Mesendoderm (in vitro differentiated cells): ENCODE data around the gene CDCA5.

Source experiments
- DNase-seq: peaks from one replicate; pipeline ENCODE4 v3.0.0; 2013
- H2AK5ac ChIP-seq: 2 replicates; pipeline ENCODE4 v1.6.1; 2013; ENCODE audit warnings: low read length, inconsistent platforms
- H2BK120ac ChIP-seq: 2 replicates; pipeline ENCODE4 v1.6.1; 2013; ENCODE audit warnings: low read depth, mild to moderate bottlenecking, low read length, moderate library complexity, mixed read lengths
- H2BK15ac ChIP-seq: replicated peaks from 2 replicates; pipeline ENCODE4 v1.6.1; 2013; ENCODE audit warnings: low read depth, mild to moderate bottlenecking, moderate library complexity
- H2BK5ac ChIP-seq: 2 replicates; pipeline ENCODE4 v1.6.1; 2013; ENCODE audit warnings: low read length, inconsistent platforms
- H3K18ac ChIP-seq: 2 replicates; pipeline ENCODE4 v1.6.1; 2013; ENCODE audit warnings: mild to moderate bottlenecking, low read length, mixed read lengths
- H3K23ac ChIP-seq: one replicate; pipeline ENCODE4 v1.6.1; 2013; ENCODE audit warnings: low read length
- H3K27ac ChIP-seq: 2 replicates; pipeline ENCODE4 v1.5.1; 2013; ENCODE audit warnings: low read depth, mild to moderate bottlenecking, inconsistent platforms, low read length, moderate library complexity
- H3K27me3 ChIP-seq: 2 replicates; pipeline ENCODE4 v1.6.1; 2013; ENCODE audit warnings: low read length, control low read depth, mild to moderate bottlenecking, inconsistent platforms; ENCODE audit not compliant: insufficient read depth, poor library complexity
- H3K36me3 ChIP-seq: 2 replicates; pipeline ENCODE4 v1.6.1; 2013; ENCODE audit warnings: low read length, inconsistent platforms; ENCODE audit not compliant: control insufficient read depth, insufficient read depth
- H3K4ac ChIP-seq: one replicate; pipeline ENCODE4 v1.6.1; 2013; ENCODE audit warnings: low read depth, mild to moderate bottlenecking, low read length, moderate library complexity
- H3K4me1 ChIP-seq: 2 replicates; pipeline ENCODE4 v1.6.1; 2013; ENCODE audit warnings: low read depth, low read length, inconsistent platforms; ENCODE audit not compliant: control insufficient read depth
- H3K4me2 ChIP-seq: 2 replicates; pipeline ENCODE4 v1.6.1; 2013; ENCODE audit warnings: low read length
- H3K4me3 ChIP-seq: 2 replicates; pipeline ENCODE4 v1.5.1; 2013; ENCODE audit warnings: mild to moderate bottlenecking, low read length
- H3K56ac ChIP-seq: one replicate; pipeline ENCODE4 v1.6.1; 2013; ENCODE audit warnings: low read length
- H3K79me1 ChIP-seq: 2 replicates; pipeline ENCODE4 v1.6.1; 2013; ENCODE audit warnings: low read length, inconsistent platforms
- H3K79me2 ChIP-seq: 2 replicates; pipeline ENCODE4 v1.6.1; 2013; ENCODE audit warnings: mild to moderate bottlenecking, low read length; ENCODE audit not compliant: control insufficient read depth, insufficient read depth
- H3K9ac ChIP-seq: 2 replicates; pipeline ENCODE4 v1.6.1; 2013; ENCODE audit warnings: low read length, inconsistent platforms
- H4K5ac ChIP-seq: one replicate; pipeline ENCODE4 v1.6.1; 2013; ENCODE audit warnings: low read length
- H4K8ac ChIP-seq: one replicate; pipeline ENCODE4 v1.6.1; 2013; ENCODE audit warnings: low read depth, mild to moderate bottlenecking, control low read depth, low read length, moderate library complexity
- WGBS: extraction: QIAGEN DNeasy Blood & Tissue Kit; methylation state at CpG from one replicate; pipeline ENCODE4 v1.1.7; 2013; ENCODE audit warnings: low lambda C conversion rate, missing lambda C conversion rate; ENCODE audit not compliant: insufficient coverage; ENCODE audit errors: extremely low coverage; 5-methylcytosine and 5-hydroxymethylcytosine counted together

The CDCA5 gene

GRCh38 chr11:65111744-65112545 is 28.1 kb upstream of the CDCA5 start, which contains the start of gene TM7SF2:
Gene TM7SF2, plus strand, starts transcription at chr11:65111872. Its CDS starts 144 bp downstream, at chr11:65112016.
- no peak within 1 kb of the TSS for H4K5ac ChIP-seq
- H3K4me1 ChIP-seq: peaks cover 3% of the 10 kb centered on the region
- H3K18ac ChIP-seq: peak within 1 kb of the TSS; percentile 22
- H3K23ac ChIP-seq: no peak within 1 kb of the TSS
- no peak within 1 kb of the TSS for H2BK5ac ChIP-seq
- no peaks in the 10 kb centered on the region for H3K27me3 ChIP-seq
- H3K79me2 ChIP-seq: peaks cover 6% of the 10 kb centered on the region
- H3K27ac ChIP-seq: peak within 1 kb of the TSS; percentile 63
- H2AK5ac ChIP-seq: no peak within 1 kb of the TSS
- no peak within 1 kb of the TSS for H2BK15ac ChIP-seq
- peak within 1 kb of the TSS; percentile 49 for H3K4ac ChIP-seq
- peak within 1 kb of the TSS; percentile 88 for H3K4me2 ChIP-seq
- peak within 1 kb of the TSS; percentile 55 for H3K4me3 ChIP-seq
- H2BK120ac ChIP-seq: no peak within 1 kb of the TSS
- H4K8ac ChIP-seq: no peak within 1 kb of the TSS
- WGBS: no CpG with 5 or more reads among the region's 64 CpGs
- H3K79me1 ChIP-seq: peaks cover 8% of the 10 kb centered on the region
- peak; percentile 97 for DNase-seq
- peak within 1 kb of the TSS; percentile 81 for H3K9ac ChIP-seq
- peak within 1 kb of the TSS; percentile 69 for H3K56ac ChIP-seq
- H3K36me3 ChIP-seq: no peaks in the 10 kb centered on the region

DNA sequence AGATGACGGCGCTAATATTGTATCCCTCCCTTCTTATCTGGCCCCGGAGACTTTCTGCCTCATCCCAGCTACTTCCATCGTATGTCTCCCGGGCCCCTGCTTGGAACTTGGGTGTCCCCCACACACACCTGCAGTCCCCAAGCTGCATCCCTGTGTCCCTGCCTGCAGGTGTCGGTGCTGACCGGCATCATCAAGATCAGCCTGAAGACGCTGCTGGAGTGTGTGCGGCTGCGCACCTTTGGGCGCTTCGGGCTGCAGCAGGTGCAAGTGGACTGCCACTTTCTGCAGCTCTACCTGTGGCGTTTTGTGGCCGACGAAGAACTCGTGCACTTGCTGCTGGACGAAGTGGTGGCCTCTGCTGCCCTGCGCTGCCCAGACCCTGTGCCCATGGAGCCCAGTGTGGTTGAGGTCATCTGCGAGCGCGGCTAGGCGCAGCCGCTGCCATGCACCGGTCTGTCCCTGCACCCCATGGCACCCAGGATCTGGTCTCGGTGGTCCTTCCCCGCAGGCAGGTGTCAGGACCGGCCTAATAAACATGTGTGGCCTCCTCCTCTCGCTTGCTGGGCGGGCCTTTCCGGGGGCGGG is 27.4 kb upstream of the CDCA5 start:
- H3K4me1 ChIP-seq: peaks cover 3% of the 10 kb centered on the region
- H3K27ac ChIP-seq: no peak overlapping the region
- H3K4me3 ChIP-seq: no peak overlapping the region
- no peak overlapping the region for H3K23ac ChIP-seq
- no peak overlapping the region for H4K5ac ChIP-seq
- H3K79me1 ChIP-seq: peaks cover 3% of the 10 kb centered on the region
- no peak overlapping the region for H2BK5ac ChIP-seq
- no peak overlapping the region for H2BK15ac ChIP-seq
- no peak overlapping the region for H2BK120ac ChIP-seq
- no peaks in the 10 kb centered on the region for H3K36me3 ChIP-seq
- no peak overlapping the region for H3K18ac ChIP-seq
- H3K56ac ChIP-seq: no peak overlapping the region
- no peaks in the 10 kb centered on the region for H3K27me3 ChIP-seq
- H3K4me2 ChIP-seq: no peak overlapping the region
- H4K8ac ChIP-seq: no peak overlapping the region
- WGBS: no CpG with 5 or more reads among the region's 31 CpGs
- H3K4ac ChIP-seq: no peak overlapping the region
- H2AK5ac ChIP-seq: no peak overlapping the region
- H3K9ac ChIP-seq: no peak overlapping the region
- DNase-seq: no peak
- H3K79me2 ChIP-seq: peaks cover under 1% of the 10 kb centered on the region

GRCh38 chr11:65110354-65110861 is 26.6 kb upstream of the CDCA5 start:
- no CpG with 5 or more reads among the region's 18 CpGs for WGBS
- Histone ChIP-seq H2AK5ac (no peak overlapping the region), H3K9ac (no peak overlapping the region), H3K79me1 (no peaks in the 10 kb centered on the region), H3K4me3 (no peak overlapping the region), H3K18ac (no peak overlapping the region), H3K23ac (no peak overlapping the region), H3K27me3 (no peaks in the 10 kb centered on the region), H4K5ac (no peak overlapping the region), H3K36me3 (no peaks in the 10 kb centered on the region), H3K56ac (no peak overlapping the region), H3K4me2 (no peak overlapping the region), H2BK15ac (no peak overlapping the region), H4K8ac (no peak overlapping the region), H2BK5ac (no peak overlapping the region), H2BK120ac (no peak overlapping the region), H3K27ac (no peak overlapping the region), H3K4ac (no peak overlapping the region), H3K79me2 (no peaks in the 10 kb centered on the region), H3K4me1 (peaks cover 3% of the 10 kb centered on the region)
- peak; percentile 88 for DNase-seq

GRCh38 chr11:65109231-65110198 is 25.7 kb upstream of the CDCA5 start:
- WGBS: no CpG with 5 or more reads among the region's 36 CpGs
- no peaks in the 10 kb centered on the region for H3K79me2 ChIP-seq
- H3K56ac ChIP-seq: no peak overlapping the region
- no peaks in the 10 kb centered on the region for H3K79me1 ChIP-seq
- H2BK15ac ChIP-seq: no peak overlapping the region
- H3K23ac ChIP-seq: no peak overlapping the region
- H3K36me3 ChIP-seq: no peaks in the 10 kb centered on the region
- H4K8ac ChIP-seq: no peak overlapping the region
- no peak overlapping the region for H4K5ac ChIP-seq
- no peak overlapping the region for H3K4ac ChIP-seq
- no peak for DNase-seq
- no peak overlapping the region for H3K27ac ChIP-seq
- H2AK5ac ChIP-seq: no peak overlapping the region
- no peak overlapping the region for H3K4me3 ChIP-seq
- H2BK5ac ChIP-seq: no peak overlapping the region
- H2BK120ac ChIP-seq: no peak overlapping the region
- no peak overlapping the region for H3K18ac ChIP-seq
- no peaks in the 10 kb centered on the region for H3K27me3 ChIP-seq
- no peak overlapping the region for H3K4me2 ChIP-seq
- H3K4me1 ChIP-seq: peaks cover 3% of the 10 kb centered on the region
- no peak overlapping the region for H3K9ac ChIP-seq

DNA sequence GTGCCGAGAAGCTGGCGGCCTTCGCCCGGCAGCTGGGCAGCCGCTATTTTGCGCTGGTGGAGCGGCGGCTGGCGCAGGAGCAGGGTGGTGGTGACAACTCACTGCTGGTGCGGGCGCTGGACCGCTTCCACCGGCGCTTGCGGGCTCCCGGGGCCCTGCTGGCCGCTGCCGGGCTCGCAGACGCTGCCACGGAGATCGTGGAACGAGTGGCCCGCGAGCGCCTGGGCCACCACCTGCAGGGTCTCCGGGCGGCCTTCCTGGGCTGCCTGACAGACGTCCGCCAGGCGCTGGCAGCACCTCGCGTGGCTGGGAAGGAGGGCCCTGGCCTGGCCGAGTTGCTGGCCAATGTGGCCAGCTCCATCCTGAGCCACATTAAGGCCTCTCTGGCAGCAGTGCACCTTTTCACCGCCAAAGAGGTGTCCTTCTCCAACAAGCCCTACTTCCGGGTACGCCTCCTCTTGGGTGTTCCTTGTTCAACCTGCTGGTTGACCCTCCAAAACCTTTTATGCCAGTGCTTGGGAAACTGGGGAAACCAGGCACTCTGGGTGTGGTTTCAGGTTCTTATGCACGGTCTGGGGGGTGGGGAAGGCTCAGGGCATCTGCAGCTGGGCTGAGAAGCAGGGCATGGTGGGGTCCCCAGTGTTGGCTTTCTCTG is 24.8 kb upstream of the CDCA5 start:
- H2BK15ac ChIP-seq: no peak overlapping the region
- no peak overlapping the region for H3K27ac ChIP-seq
- no peak overlapping the region for H2AK5ac ChIP-seq
- H3K18ac ChIP-seq: no peak overlapping the region
- H3K23ac ChIP-seq: no peak overlapping the region
- no peak overlapping the region for H3K4me3 ChIP-seq
- no peak overlapping the region for H3K9ac ChIP-seq
- no peak overlapping the region for H4K8ac ChIP-seq
- no peak overlapping the region for H2BK5ac ChIP-seq
- no peaks in the 10 kb centered on the region for H3K27me3 ChIP-seq
- H3K36me3 ChIP-seq: no peaks in the 10 kb centered on the region
- no CpG with 5 or more reads among the region's 38 CpGs for WGBS
- no peak overlapping the region for H3K56ac ChIP-seq
- H3K79me2 ChIP-seq: no peaks in the 10 kb centered on the region
- no peaks in the 10 kb centered on the region for H3K79me1 ChIP-seq
- H2BK120ac ChIP-seq: no peak overlapping the region
- no peak overlapping the region for H4K5ac ChIP-seq
- DNase-seq: no peak
- peaks cover 3% of the 10 kb centered on the region for H3K4me1 ChIP-seq
- no peak overlapping the region for H3K4me2 ChIP-seq
- H3K4ac ChIP-seq: no peak overlapping the region
